Erythroblast (primary cell): Measurements from ENCODE around the gene CENPI.

Source experiments
- GATA1 ChIP-seq: IDR thresholded peaks from 2 replicates; pipeline ENCODE4 v1.6.1; 2011; ENCODE audit warnings: low read depth, mild to moderate bottlenecking, control low read depth, low read length, moderate library complexity
- POLR2A ChIP-seq: IDR thresholded peaks from 2 replicates; pipeline ENCODE4 v1.6.1; 2011; ENCODE audit warnings: mild to moderate bottlenecking, low read length

GRCh38 chrX:101051549-101052302, 46.3 kb upstream of the CENPI start, which contains the start of gene TRMT2B:
- TF ChIP-seq POLR2A (peak; percentile 77), GATA1 (no peak)
